G401 (cell line): ENCODE data around the gene SERINC3. TPM values are rescaled to one million over a fixed set of nuclear protein-coding genes. Genes with fewer than 3 reads are reported as not detected.
A peak's percentile ranks its signal among the peaks of the same experiment; 100 is the strongest.

Source experiments
- DNase-seq: peaks from one replicate; pipeline ENCODE4 v3.0.0-alpha.2; 2015; ENCODE audit warnings: low spot score
- in situ Hi-C: cut with HindIII; loops from 2 replicates; pipeline ENCODE4 v1.10.0; 2016; ENCODE audit warnings: low sequenced_read_pairs, mixed read lengths
- total RNA-seq: library from RNA; depleted of rRNA; stranded (reverse); fragments of >200 nt; shearing (Covaris generic); gene quantifications from 2 replicates; pipeline ENCODE4 v1.2.3, GENCODE V29; 2014

Gene SERINC3
- total RNA-seq, 1 experiment from 2014 or later = 23.9 TPM

DNA sequence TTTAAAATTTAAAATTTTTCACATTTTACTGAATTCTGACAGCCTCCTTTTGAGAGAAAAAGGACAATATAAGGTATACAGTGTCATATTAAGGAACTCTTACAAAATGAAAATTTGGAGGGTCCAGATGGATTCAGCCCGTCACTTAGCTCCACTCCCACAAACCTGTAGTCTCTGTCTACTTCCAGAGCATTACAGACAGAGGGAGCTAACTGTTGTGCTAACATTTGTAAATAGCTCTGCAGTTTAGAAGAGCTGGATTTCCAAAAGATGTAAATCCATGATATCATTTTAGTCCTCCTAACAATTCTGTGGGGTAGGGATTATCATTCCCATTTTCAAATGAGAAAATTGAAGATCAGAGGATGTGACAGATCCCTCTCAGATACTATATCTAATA is 16.1 kb upstream of the SERINC3 start:
- DNase-seq = no peak
- in situ Hi-C loops = loop anchor here (5.0 kb wide), 2 partner anchors 54 to 79 kb away; no protein-coding TSS in a partner anchor

DNA sequence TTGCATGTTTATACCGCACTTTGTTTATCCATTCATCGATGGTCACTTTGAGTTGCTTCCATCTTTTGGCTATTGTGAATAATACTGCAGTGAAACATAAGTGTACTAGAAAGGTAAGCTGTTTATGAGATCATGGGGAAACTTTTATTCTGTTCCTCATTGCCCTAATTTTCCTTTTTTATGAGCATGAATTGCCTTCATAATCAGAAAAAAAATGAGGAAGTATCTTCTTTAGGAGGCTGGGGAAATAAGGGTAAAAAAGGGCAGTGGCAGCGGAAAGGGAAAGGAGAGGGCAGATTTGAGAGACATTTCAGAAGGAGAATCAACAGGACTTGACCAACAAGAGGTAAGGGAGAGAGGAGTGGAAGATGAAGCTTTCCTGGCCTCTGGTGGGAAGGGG is 14.3 kb upstream of the SERINC3 start:
- DNase-seq = no peak
- in situ Hi-C loops = loop anchor here (5.0 kb wide), 2 partner anchors 56 to 81 kb away; no protein-coding TSS in a partner anchor

- no peak for DNase-seq
- in situ Hi-C loops = no loop called here
Measured at GRCh38 chr20:44533928-44534327, 12.1 kb upstream of the SERINC3 start.

DNA sequence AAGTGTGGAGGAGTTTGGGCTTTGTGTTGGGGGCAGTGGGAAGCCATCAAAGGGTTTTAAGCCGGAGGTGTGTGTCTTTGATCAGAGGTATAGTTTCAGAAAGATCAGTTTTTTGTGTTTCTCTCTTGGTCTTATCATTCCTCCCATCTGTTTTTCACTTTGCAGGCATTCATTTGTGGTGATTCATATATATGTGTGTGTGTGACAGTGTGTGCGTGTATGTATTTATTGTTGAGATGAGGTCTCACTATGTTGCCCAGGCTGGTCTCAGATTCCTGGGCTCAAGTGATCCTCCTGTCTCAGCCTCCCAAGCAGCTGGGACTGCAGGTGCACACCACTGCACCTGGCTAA is 11.1 kb upstream of the SERINC3 start:
- no peak for DNase-seq
- in situ Hi-C loops = no loop called here

DNA sequence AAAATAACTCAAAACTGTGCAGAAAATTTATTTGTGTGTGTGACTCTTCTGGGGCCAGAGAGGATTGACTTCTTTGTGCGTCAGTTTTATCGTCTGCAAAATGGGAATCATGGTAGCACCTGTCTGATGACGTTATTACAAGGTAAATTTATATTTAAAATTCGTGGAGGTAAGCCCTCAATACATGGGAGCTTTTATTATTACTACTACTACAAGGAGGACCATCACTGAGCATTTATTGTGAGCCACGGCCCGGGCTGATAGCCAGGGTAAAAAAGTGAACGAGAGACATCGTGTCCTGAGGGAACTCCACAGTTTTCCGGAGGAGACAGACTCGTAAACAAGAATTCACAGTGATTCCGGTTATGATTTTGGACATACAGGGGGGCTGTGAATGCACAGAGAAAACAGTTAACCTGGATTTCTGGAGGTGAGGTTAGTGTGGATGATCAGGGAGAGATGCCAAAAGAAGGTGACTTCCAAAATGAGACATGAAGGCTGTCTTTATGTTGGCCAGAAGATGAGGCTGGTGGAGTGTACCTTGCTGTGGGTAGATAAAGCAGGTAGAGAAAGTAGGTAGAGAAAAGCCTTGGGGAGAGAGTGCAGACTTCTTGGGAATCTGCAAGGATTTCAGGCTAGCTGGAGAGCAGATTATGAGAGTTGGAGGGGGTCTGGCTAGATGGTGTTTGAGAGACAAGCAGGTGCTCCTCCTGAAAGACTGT is 10.6 kb upstream of the SERINC3 start:
- DNase-seq = peak; percentile 44
- in situ Hi-C loops = no loop called here

DNA sequence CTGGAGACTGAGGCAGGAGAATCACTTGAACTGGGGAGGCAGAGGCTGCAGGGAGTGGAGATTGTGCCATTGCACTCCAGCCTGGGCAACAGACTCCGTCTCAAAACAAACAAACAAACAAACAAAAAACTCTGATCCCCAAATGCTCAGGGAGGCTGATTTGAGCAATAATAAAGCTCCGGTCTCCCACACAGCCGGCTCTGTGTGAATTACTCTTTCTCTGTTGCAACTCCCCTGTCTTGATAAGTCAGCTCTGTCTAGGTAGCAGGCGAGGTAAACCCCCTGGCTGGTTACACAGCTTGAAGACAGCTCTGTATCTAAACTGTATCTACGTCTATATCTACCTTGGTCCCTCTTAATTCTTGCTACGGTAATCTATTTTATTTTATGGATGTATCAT is 6.4 kb upstream of the SERINC3 start:
- in situ Hi-C loops = no loop called here
- DNase-seq = no peak

- in situ Hi-C loops = no loop called here
- no peak for DNase-seq
Measured at GRCh38 chr20:44527716-44528199, 5.9 kb upstream of the SERINC3 start.

- in situ Hi-C loops = no loop called here
- no peak for DNase-seq
Measured at GRCh38 chr20:44526129-44526528, 4.3 kb upstream of the SERINC3 start.

DNA sequence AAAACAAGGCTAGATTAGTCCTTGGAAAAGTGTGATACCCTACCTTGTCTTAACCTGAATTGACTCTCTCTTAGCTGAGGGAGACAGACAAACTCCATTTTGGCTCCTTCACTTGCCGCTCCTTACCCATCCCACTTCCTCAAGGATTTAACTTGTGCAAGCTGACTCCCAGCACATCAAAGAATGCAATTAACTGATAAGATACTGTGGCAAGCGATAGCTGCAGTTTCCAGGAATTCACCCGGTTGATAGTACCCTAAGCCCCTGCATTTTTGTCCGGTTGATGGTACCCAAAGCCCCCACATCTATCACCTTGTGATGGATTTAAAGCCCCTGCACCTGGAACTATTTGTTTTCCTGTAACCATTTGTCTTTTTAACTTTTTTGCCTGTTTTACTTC is 1.9 kb upstream of the SERINC3 start:
- in situ Hi-C loops = no loop called here

GRCh38 chr20:44522841-44523240 is 971 bp upstream of the SERINC3 start:
- in situ Hi-C loops = no loop called here
- DNase-seq = no peak

More for the DNA sequence above, 1.9 kb upstream of the SERINC3 start:
- no peak for DNase-seq

DNA sequence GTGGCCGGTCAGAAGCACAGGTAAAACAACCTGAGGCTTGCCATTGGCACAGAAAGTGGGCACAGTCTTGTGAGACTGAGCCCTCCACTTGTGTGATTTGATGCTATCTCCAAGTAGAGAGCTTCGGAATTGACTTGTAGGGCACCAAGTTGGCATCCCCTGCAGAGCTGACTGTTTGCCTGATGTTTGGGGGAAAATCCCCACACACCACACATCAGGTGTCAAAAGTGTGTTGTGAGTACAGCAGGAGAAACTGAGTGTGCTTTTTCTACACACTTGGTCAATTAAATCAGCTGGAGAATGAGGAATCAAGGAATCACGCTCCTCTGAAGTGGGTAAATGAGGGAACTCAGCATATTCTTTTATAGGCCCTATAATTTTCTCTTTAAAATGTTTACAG is 989 bp downstream of the SERINC3 start:
- in situ Hi-C loops = no loop called here
- no peak for DNase-seq

DNA sequence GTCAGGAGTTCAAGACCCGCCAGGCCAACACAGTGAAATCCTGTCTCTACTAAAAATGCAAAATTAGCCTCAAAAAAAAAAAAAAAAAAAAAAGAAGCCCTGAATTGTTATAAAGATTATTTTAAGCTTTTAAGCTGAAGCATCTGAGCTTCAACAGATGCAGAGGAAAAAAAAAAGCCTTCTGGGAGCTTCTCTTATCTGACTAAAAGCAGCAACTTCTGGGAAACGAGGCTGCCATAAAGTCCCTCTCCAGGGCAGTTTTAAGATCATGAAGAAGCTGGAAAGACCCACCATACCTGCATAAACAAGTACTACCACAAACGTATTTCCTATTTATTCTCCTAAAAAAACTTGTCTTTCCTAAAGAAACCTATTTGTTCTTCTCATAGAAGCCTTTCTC is 3.6 kb downstream of the SERINC3 start:
- no peak for DNase-seq
- in situ Hi-C loops = no loop called here

- in situ Hi-C loops = no loop called here
- DNase-seq = no peak
Measured at GRCh38 chr20:44517454-44517853, 4.4 kb downstream of the SERINC3 start.

DNA sequence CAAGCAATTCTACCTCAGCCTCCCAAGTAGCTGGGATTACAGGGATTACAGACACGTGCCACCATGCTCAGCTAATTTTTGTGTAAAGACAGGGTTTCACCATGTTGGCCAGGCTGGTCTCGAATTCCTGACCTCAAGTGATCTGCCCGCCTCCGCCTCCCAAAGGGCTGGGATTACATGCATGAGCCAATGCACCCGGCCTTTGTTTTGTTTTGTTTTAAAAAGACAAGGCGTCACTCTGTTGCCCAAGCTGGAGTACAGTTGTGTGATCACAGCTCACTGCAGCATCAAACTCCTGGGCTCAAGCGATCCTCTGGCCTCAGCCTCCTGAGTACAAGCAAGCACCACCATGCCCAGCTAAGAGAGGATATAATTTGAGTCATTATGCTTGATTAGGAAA is 5.4 kb downstream of the SERINC3 start:
- no peak for DNase-seq
- in situ Hi-C loops = no loop called here

GRCh38 chr20:44513871-44514270 is 8.0 kb downstream of the SERINC3 start:
- DNase-seq = no peak
- in situ Hi-C loops = no loop called here

DNA sequence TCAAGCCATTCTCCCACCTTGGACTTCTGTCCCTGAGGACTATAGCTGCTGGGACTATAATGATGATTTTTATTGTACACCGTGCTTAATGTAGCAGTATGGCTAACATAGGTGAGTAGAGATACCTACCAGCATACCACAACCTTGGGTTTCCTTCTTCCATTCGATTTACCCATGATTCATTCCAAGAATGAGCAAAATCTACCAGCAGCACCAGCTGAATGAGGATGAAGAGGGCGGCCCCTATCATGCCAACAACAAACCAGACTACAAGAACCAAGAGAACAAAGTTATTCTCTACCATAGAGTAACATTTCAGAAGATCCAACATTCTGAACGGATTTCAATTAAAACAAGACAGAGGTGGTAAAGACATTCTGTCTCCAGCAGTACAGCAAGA is 12.1 kb downstream of the SERINC3 start:
- in situ Hi-C loops = no loop called here
- DNase-seq = no peak

- no peak for DNase-seq
- in situ Hi-C loops = no loop called here
Measured at GRCh38 chr20:44504402-44505307, 17.2 kb downstream of the SERINC3 start.

- in situ Hi-C loops = no loop called here
- no peak for DNase-seq
Measured at GRCh38 chr20:44502968-44503367, 18.9 kb downstream of the SERINC3 start.

- in situ Hi-C loops = no loop called here
- DNase-seq = no peak
Measured at GRCh38 chr20:44501448-44501847, 20.4 kb downstream of the SERINC3 start.

DNA sequence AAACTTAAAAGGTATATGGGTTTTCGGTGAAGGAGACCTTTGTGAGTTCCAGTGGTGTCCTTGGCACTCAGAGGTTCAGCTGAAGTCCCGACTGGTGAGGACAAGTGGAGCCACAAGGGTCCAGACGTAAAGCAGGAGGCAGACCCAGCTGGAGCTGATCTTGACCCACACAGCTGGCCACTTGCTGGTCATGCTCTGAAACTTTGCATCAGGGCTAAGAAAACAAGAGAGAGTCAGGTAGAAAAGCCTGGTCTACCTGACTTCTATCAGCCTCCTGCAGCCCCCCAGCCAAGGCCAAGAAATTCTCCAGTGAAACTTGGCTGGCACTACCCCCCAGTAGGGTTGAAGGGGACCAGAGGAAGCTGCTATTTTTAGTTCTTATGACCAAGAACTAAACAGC is 21.6 kb downstream of the SERINC3 start:
- in situ Hi-C loops = no loop called here
- no peak for DNase-seq
